ENCODE results near the gene TMEM207.

- no peak for TF ChIP-seq GATA2 (IDR thresholded peaks at IDR 0.05; ENCODE audit: low read depth, low read length)
- TF ChIP-seq GATA3 (IDR thresholded peaks at IDR 0.05; ENCODE audit: low read depth, low read length) = no peak
Observed at GRCh38 chr3:190449801-190450200, at the start of gene TMEM207.

All from SH-SY5Y (cell line).